Ovary (tissue), 9 donors: Measurements from ENCODE around the gene STAT6. TPM values are rescaled to one million over a fixed set of nuclear protein-coding genes. Genes with fewer than 3 reads are reported as not detected.

Source experiments
- DNase-seq, 5 donors: peaks; one replicate each; pipeline ENCODE4 v3.0.0-alpha.2; 2019 to 2020
- H3K27ac ChIP-seq, 2 donors: fragments of 200-600 bp; one replicate each; pipeline versions ENCODE4 v1.5.1 to v1.8.0; 2019 to 2022
- H3K27me3 ChIP-seq: fragments of 200-600 bp; one replicate; pipeline ENCODE4 v1.8.0; 2022
- H3K36me3 ChIP-seq: fragments of 200-600 bp; sonication (generic); one replicate; pipeline ENCODE4 v1.5.1; 2019
- H3K4me1 ChIP-seq: one replicate; pipeline ENCODE4 v1.8.1; 2013; ENCODE audit warnings: mild to moderate bottlenecking, moderate library complexity; ENCODE audit not compliant: insufficient read depth
- H3K4me3 ChIP-seq: fragments of 200-600 bp; sonication (generic); one replicate; pipeline ENCODE4 v1.5.1; 2017
- H3K9me3 ChIP-seq, 2 donors: fragments of 200-600 bp in 1 of 2; sonication (generic) in 1 of 2; one replicate each; pipeline versions ENCODE4 v1.5.1 to v1.8.1; 2013 to 2019; ENCODE audit warnings: mild to moderate bottlenecking in 1 of 2, moderate library complexity in 1 of 2
- EP300 ChIP-seq: sonication (generic); formaldehyde crosslinking; IDR thresholded peaks from one replicate; pipeline ENCODE4 v1.6.1; 2017; ENCODE audit warnings: antibody characterized with exemption
- POLR2A ChIP-seq: fragments of 450-650 bp; IDR thresholded peaks from one replicate; pipeline ENCODE4 v1.6.1; 2017; ENCODE audit warnings: antibody characterized with exemption, mild to moderate bottlenecking, moderate library complexity
- WGBS, 3 donors: extraction: QIAGEN DNeasy Blood & Tissue Kit in 1 of 3; methylation state at CpG; one replicate each; pipeline versions ENCODE4 v1.1.5 to v1.1.7; 2013 to 2017; 5-methylcytosine and 5-hydroxymethylcytosine counted together
- intact Hi-C, 4 donors: fragments of 100-400 bp; cut with DNase I; formaldehyde crosslinking; loops; one replicate each; pipeline versions ENCODE4 v1.11.0 to v1.15.1; 2022 to 2023
- polyA plus RNA-seq, 2 donors: library from polyadenylated mRNA; stranded (reverse); fragments of 200-250 nt in 1 of 2; fragments of 350-450 nt in 1 of 2; fragmentation: Illumina TruSeq in 1 of 2; extraction: RNeasy Lipid Tissue Mini Kit (QIAGEN cat#74804) in 1 of 2; gene quantifications; one replicate each; pipeline ENCODE4 v1.2.3, GENCODE V29; 2013 to 2014
- total RNA-seq, 7 donors: library from RNA; depleted of rRNA in 2 of 7; stranded (reverse); fragments of >200 nt in 2 of 7; fragmentation: NEBNext Ultra II Directional in 3 of 7; extraction: Animal tissue kit (Norgen Biotek cat#: 25700) in 3 of 7; gene quantifications; one replicate each; pipeline versions ENCODE4 v1.1.0 to v1.2.4, GENCODE V29; 2016 to 2023
- TF ChIP-seq, protein P1 (sequence below), 3 donors: fragments of 450-650 bp in 2 of 3; fragments of 200-600 bp in 1 of 3; IDR thresholded peaks; one replicate each; pipeline versions ENCODE4 v1.5.1 to v1.8.0; 2016 to 2022; ENCODE audit warnings: antibody characterized with exemption in 3 of 3, mild to moderate bottlenecking in 1 of 3
- donor health status: DM: no; HTN: no; CAD: no; lungs with moderate emphysema.
- donor health status: DM: no; HTN: no; CAD: no.
- donor health status: Bipolar disorder and iron deficiency.
- donor health status: DM: yes; HTN: yes; CAD: no.
- donor health status: DM: no; HTN: no; CAD: no.
- donor health status: DM: yes; HTN: yes; CAD: no.

The STAT6 gene
- total and polyA plus RNA-seq, 9 donors: 67.4 to 211 (median 166) TPM

DNA sequence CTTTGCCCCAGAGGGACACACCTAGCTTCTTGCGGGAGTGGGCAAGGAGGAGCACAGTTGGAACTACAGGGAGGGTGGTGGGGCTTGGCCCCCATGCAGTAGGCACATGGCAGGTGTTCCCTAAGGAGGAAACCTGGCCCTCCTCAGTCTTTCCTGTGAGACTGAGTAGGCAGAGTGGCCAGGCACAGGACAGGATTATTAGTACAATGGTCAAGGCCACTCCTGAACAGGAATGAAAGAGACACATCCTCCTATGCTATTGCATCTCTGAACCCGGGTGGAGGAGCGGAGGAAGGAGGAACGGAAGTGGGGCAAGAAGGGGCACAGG lies 62.1 kb downstream of the STAT6 start:
- Histone ChIP-seq H3K4me1 (no peaks in the 10 kb centered on the region), H3K27me3 (no peaks in the 10 kb centered on the region), H3K4me3 (no peak overlapping the region), H3K27ac (no peak overlapping the region), H3K9me3 (no peaks in the 10 kb centered on the region), H3K36me3 (no peaks in the 10 kb centered on the region)
- intact Hi-C loops: no loop called here
- DNase-seq: no peak
- WGBS, 3 donors: 73 to 80% (median 77%) methylated on average over 4 of the region's 4 CpGs
- no peak for TF ChIP-seq POLR2A
- TF ChIP-seq, protein P1, sequence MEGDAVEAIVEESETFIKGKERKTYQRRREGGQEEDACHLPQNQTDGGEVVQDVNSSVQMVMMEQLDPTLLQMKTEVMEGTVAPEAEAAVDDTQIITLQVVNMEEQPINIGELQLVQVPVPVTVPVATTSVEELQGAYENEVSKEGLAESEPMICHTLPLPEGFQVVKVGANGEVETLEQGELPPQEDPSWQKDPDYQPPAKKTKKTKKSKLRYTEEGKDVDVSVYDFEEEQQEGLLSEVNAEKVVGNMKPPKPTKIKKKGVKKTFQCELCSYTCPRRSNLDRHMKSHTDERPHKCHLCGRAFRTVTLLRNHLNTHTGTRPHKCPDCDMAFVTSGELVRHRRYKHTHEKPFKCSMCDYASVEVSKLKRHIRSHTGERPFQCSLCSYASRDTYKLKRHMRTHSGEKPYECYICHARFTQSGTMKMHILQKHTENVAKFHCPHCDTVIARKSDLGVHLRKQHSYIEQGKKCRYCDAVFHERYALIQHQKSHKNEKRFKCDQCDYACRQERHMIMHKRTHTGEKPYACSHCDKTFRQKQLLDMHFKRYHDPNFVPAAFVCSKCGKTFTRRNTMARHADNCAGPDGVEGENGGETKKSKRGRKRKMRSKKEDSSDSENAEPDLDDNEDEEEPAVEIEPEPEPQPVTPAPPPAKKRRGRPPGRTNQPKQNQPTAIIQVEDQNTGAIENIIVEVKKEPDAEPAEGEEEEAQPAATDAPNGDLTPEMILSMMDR (IDR thresholded peaks at IDR 0.05): no peak

DNA sequence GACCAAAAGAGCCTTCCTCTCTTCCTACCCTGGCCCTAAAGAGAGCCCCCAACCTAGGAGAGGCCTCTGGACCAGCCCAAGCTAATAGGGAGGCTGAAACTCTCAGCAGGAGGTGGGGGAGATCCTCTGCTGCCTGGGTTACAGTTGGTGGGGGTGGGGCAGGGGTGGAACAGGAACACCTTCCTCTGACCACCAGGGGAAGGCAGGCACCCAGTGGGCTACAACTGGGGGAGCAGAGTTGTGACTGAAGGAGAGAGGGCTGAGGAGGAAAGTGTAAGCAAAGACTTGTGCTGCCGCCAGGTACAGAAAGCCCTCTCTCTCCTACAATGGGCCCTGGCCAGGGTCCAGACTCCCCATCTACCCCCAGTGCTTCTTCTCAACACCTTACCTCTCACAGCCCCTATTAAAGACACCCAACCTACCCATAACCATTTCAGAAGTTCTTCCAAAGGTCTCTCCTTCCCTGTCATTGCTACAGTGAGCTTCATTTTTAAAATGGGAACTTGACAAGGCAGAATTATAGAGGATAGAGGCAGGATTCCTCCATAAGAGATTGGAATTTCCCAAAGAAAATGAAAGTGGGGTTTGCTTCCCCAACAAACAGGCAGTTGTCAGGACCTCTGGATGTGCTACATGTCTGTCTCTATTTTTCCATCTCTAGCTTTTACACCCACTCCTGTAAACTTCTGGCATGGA lies 62.6 kb downstream of the STAT6 start:
- H3K36me3 ChIP-seq: no peaks in the 10 kb centered on the region
- no peak overlapping the region for H3K27ac ChIP-seq
- no peak for DNase-seq
- no peak overlapping the region for H3K4me3 ChIP-seq
- intact Hi-C loops: no loop called here
- 78 to 85% (median 79%) methylated on average over 1 of the region's 1 CpG for WGBS, 3 donors
- TF ChIP-seq POLR2A (no peak), EP300 (no peak)
- TF ChIP-seq, protein P1 (IDR thresholded peaks at IDR 0.05): no peak
- H3K9me3 ChIP-seq: no peaks in the 10 kb centered on the region
- H3K4me1 ChIP-seq: no peaks in the 10 kb centered on the region
- no peaks in the 10 kb centered on the region for H3K27me3 ChIP-seq

DNA sequence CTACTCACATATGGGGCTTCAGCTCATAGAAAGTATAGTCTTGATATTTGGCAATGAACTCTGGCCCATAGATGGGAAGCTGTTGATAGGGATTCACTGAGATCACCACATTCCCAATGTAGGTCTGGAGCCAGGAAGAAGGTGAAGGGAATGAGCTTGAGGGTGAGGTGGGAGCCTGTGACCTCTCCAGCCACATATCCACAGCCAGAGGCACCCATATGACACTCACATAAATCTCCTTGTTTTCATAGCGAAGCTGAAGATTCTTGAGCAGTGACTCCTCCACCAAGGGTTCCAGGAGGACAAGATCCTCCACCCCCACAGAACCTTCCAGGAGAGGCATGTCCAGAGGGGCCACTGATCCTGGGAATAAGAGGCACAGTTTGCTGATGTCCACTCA lies 63.2 kb downstream of the STAT6 start:
- 9 to 33% (median 31%) methylated on average over 1 of the region's 1 CpG for WGBS, 3 donors
- Histone ChIP-seq H3K36me3 (no peaks in the 10 kb centered on the region), H3K27ac (no peak overlapping the region), H3K9me3 (no peaks in the 10 kb centered on the region), H3K27me3 (no peaks in the 10 kb centered on the region), H3K4me1 (no peaks in the 10 kb centered on the region), H3K4me3 (no peak overlapping the region)
- no peak for TF ChIP-seq POLR2A
- TF ChIP-seq, protein P1 (IDR thresholded peaks at IDR 0.05): no peak
- TF ChIP-seq EP300: no peak
- no peak for DNase-seq
- intact Hi-C loops: no loop called here

DNA sequence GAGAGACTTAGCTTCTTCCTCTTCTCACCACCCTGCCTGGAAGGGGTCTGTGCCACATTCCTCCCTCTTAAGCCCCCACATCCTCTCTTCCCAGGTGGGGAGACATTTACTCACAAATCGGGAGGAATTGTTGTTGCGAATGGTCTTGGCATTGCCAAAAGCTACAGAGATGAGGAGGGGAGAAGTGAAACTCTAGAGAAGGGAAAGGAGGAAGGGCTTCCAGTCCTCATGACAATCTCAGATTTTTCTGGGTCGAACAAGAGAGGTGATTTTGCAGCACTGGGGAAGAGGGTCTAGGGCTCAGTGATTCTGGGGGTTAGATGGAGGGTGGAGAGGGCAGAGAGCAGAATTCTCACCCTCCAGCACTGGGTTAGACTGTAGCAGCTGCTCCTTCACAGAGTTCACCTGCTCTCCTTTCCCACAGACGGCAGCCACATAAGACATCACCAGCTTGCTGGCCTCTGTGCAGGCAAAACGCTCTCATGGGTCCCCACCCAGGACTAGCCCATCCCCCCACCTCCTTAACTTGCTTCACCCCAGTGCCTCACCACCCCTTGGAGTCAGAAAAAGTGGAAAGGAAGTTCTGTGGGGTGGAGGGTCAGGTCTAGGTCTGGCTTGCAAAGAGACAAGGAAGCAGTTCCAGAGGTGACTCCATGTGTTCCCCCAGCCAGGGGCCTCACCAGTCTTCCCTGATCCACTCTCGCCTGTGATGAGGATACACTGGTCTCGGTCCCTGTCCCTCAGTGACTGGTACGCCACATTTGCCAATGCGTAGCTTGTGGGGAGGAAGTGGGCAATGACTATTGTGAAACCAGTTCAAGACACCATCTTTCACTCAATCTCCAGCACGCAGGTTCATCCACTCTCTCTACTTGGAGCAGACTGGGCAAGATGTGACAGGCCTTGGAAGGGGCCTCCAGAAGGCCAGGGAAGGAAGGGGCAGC lies 63.9 kb downstream of the STAT6 start:
- Histone ChIP-seq H3K4me1 (no peaks in the 10 kb centered on the region), H3K27ac (no peak overlapping the region), H3K36me3 (no peaks in the 10 kb centered on the region), H3K4me3 (no peak overlapping the region), H3K27me3 (no peaks in the 10 kb centered on the region), H3K9me3 (no peaks in the 10 kb centered on the region)
- TF ChIP-seq POLR2A (no peak), EP300 (no peak)
- TF ChIP-seq, protein P1 (IDR thresholded peaks at IDR 0.05): no peak
- WGBS, 3 donors: 71 to 82% (median 75%) methylated on average over 10 of the region's 10 CpGs
- intact Hi-C loops: no loop called here
- no peak for DNase-seq
